ENCODE measurements around the gene CCDC54. TPM values are rescaled to one million over a fixed set of nuclear protein-coding genes. Genes with fewer than 3 reads are reported as not detected.

The CCDC54 gene
- total RNA-seq, 2 experiments from 2014 or later, result not detected

DNA sequence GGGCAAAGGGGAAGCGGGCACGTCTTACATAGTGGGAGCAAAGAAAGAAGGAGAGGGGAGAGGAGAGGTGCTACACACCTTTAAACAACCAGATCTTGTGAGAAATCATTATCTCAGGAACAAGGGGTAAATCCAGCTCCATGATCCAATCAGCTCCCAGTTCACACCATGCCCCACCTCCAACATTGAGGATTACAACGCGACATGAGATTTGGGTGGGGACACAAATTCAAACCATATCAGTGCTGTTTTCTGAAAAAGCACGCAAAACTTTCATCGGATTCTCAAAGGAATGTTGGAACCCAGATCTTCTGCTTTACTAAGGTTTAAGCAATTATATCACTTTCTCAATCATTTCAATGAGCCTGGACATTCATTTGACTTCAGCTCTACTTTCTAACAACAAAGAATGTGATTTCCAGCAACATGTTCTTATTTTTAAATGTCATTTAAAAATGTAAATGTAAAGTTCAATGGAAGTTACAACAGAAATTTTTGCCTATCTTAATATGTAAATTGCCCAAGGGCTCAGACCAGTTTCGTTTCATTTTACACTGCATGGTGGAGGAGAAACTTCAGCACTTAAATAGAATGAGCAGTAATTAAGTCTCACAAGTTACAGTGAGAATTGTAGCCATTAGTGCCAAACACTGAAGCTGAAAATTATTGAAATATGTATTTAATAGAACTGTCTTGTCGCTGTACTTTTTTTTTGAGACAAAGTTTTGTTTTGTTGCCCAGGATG is 8.4 kb upstream of the CCDC54 start:
- Mint-ChIP-seq H3K9me3 (no peaks in the 10 kb centered on the region), H3K36me3 (no peaks in the 10 kb centered on the region), H3K27me3 (peaks cover 2% of the 10 kb centered on the region), H3K4me1 (ENCODE audit: low read depth) (no peaks in the 10 kb centered on the region), H3K27ac (no peak overlapping the region), H3K4me3 (no peak overlapping the region)
- intact Hi-C loops (cut with micrococcal nuclease), result no loop called here
- POLR2A ChIA-PET, result no interaction called here
- CTCF ChIA-PET, result no interaction called here
- no peak for DNase-seq

DNA sequence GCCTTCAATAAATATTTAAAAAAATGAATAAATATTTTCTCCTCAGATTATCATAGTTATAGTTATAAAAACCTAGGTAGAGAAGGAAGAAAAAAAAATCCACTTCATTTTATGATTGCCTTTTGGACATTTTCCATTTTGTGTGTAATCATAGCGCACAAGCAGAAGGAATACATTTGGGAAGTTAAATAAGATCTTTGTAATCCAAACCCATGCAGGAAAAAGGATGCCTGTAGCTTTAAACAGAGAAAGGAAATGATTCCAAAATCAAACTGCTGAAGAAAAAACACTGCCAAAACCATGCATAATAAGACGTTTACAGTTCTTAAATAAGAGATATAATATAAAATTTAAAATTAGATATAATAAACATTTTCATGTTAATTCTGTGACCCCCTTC is 7.4 kb upstream of the CCDC54 start:
- intact Hi-C loops (cut with micrococcal nuclease), result no loop called here
- H3K4me3 Mint-ChIP-seq, result no peak overlapping the region
- ChIA-PET POLR2A (no interaction called here), CTCF (no interaction called here)
- DNase-seq, result no peak
- no peaks in the 10 kb centered on the region for H3K4me1 Mint-ChIP-seq (ENCODE audit: low read depth)
- peaks cover 2% of the 10 kb centered on the region for H3K27me3 Mint-ChIP-seq
- no peak overlapping the region for H3K27ac Mint-ChIP-seq
- no peaks in the 10 kb centered on the region for H3K36me3 Mint-ChIP-seq
- H3K9me3 Mint-ChIP-seq, result no peaks in the 10 kb centered on the region

DNA sequence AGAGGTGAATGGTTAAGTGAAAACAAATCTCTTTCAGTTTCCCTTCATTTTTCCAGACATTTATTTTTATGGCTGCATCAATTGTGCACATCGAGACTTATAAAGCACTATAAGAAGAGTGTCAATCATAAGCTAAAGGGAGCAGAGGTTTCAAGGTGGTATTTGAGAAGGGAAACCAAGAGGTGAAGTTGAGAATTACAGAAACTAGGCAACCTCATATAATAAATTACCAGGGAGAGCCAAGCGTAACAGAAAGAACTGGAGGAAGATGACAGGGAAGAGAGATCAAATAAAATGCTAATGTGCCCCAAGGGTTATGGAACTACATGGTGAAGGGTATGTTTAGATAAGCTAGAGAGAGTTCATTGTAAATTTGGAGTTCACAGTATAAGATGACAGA is 6.3 kb upstream of the CCDC54 start:
- no peak for DNase-seq
- intact Hi-C loops (cut with micrococcal nuclease), result no loop called here
- Mint-ChIP-seq H3K4me3 (no peak overlapping the region), H3K36me3 (no peaks in the 10 kb centered on the region), H3K4me1 (ENCODE audit: low read depth) (no peaks in the 10 kb centered on the region), H3K9me3 (no peaks in the 10 kb centered on the region), H3K27me3 (peaks cover 4% of the 10 kb centered on the region), H3K27ac (no peak overlapping the region)
- ChIA-PET POLR2A (no interaction called here), CTCF (no interaction called here)

DNA sequence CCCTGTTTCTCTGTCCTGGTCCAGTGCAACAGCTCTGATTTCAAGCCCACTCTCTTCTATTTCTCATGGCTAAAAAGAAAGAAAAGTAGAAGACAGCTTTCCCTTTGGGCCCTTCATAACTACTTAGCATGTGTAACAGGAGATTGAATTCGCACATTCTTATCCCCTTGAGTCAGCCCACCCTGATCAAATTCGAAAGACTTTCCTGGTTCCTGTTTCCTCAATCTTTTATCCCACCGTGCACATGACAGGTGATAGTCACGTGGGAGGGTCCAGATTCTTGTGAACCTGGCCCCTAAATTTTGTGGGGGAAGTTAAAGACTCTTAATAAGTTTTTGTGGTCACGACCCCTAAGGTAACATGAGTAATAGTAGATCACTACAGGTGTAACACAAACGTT is 4.7 kb upstream of the CCDC54 start:
- H3K27ac Mint-ChIP-seq, result no peak overlapping the region
- ChIA-PET CTCF (no interaction called here), POLR2A (no interaction called here)
- DNase-seq, result no peak
- H3K9me3 Mint-ChIP-seq, result no peaks in the 10 kb centered on the region
- no peaks in the 10 kb centered on the region for H3K36me3 Mint-ChIP-seq
- H3K27me3 Mint-ChIP-seq, result peaks cover 4% of the 10 kb centered on the region
- H3K4me3 Mint-ChIP-seq, result no peak overlapping the region
- H3K4me1 Mint-ChIP-seq (ENCODE audit: low read depth), result no peaks in the 10 kb centered on the region
- intact Hi-C loops (cut with micrococcal nuclease), result no loop called here

DNA sequence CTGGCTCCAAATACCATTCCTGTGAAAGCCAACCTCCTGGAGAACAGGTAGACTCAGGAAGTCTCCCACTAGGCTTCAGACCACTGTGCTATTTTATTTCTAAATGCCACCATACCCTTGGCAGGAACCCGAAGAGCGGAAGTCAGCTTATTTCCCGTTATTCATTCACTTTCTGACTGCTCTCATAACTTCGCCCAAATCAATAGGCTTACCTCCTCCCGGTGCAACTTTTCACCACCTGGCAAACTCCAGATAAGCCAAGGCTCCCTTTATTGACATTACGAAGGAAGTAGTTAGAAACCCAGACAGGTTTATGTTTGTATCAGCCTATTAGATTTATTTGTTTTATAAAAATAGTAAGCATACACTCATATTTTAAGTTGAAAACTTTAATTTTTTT is 3.3 kb upstream of the CCDC54 start:
- no peak for DNase-seq

DNA sequence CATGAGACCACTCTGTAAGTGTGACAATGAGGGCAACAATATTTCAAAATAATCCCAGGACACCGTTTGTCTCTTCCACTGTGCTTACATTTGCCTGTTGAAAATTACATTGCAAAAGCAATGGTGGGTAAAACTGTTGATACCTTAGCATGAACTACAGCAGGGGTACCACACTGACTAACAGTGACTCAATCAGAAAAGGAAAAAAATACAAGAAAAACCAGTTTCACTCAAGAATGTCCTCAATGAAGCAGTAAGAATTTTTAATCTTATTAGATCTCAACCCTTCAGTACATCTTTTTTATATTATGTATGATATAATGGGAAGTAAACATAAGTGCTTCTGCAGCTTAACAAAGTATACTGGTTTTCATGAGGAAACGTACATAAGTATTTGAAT is 1.6 kb upstream of the CCDC54 start:
- intact Hi-C loops (cut with micrococcal nuclease), result no loop called here
- Mint-ChIP-seq H3K4me3 (no peak overlapping the region), H3K27ac (no peak overlapping the region), H3K27me3 (peaks cover 3% of the 10 kb centered on the region), H3K9me3 (no peaks in the 10 kb centered on the region), H3K4me1 (ENCODE audit: low read depth) (no peaks in the 10 kb centered on the region), H3K36me3 (no peaks in the 10 kb centered on the region)
- no peak for DNase-seq
- ChIA-PET CTCF (interaction anchor here (0.8 kb wide), 1 partner anchor 104 kb away, joined by 3 read pairs; no protein-coding TSS in a partner anchor), POLR2A (no interaction called here)

More for the DNA sequence above, 3.3 kb upstream of the CCDC54 start:
- Mint-ChIP-seq H3K4me3 (no peak overlapping the region), H3K36me3 (no peaks in the 10 kb centered on the region), H3K4me1 (ENCODE audit: low read depth) (no peaks in the 10 kb centered on the region), H3K9me3 (no peaks in the 10 kb centered on the region), H3K27me3 (peaks cover 3% of the 10 kb centered on the region), H3K27ac (no peak overlapping the region)
- ChIA-PET POLR2A (no interaction called here), CTCF (interaction anchor here (0.7 kb wide), 1 partner anchor 1466 kb away, joined by 4 read pairs; no protein-coding TSS in a partner anchor)
- intact Hi-C loops (cut with micrococcal nuclease), result no loop called here

DNA sequence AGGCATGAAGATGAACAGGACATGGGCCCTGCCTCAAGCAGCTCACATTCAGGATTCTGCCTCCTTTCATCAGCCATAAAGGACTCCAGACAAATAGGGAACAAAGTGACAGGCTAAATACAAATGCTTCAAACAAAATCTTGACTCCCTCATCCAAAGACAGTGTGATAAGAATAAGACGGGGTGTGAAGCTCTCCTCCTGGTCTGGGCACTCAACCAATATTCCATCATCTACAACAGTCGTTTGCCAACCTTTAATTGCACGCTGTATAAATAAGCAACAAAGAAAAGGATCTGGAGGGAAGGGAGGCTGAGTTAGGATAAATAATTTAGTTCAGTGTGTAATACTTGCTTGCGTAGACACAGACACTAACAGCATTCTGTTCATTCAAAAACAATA is 5.4 kb downstream of the CCDC54 start:
- Mint-ChIP-seq H3K27ac (no peak overlapping the region), H3K9me3 (no peaks in the 10 kb centered on the region), H3K4me1 (ENCODE audit: low read depth) (no peaks in the 10 kb centered on the region), H3K36me3 (no peaks in the 10 kb centered on the region), H3K27me3 (peaks cover 6% of the 10 kb centered on the region), H3K4me3 (no peak overlapping the region)
- POLR2A ChIA-PET, result no interaction called here
- no peak for DNase-seq
- intact Hi-C loops (cut with micrococcal nuclease), result no loop called here
- CTCF ChIA-PET, result no interaction called here

DNA sequence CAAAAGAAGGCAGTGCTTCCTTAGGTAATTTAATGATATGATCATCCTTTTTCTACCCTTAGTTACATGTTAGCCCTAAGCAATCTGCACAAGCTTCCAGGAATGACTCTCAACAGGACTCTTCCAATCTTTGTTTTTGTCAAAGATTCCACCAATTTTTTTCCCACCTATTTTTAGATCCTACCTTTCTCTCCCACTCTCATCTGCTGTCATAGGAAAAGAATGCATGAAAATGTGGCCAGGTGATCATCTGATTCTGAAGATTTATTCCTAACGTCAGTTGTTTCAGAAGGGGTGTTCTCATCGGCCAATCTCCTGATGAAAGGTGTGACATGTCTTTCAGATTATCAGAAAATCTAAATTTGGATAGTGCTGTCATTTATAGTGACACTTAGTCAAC is 7.2 kb downstream of the CCDC54 start:
- ChIA-PET CTCF (no interaction called here), POLR2A (no interaction called here)
- no peaks in the 10 kb centered on the region for H3K36me3 Mint-ChIP-seq

DNA sequence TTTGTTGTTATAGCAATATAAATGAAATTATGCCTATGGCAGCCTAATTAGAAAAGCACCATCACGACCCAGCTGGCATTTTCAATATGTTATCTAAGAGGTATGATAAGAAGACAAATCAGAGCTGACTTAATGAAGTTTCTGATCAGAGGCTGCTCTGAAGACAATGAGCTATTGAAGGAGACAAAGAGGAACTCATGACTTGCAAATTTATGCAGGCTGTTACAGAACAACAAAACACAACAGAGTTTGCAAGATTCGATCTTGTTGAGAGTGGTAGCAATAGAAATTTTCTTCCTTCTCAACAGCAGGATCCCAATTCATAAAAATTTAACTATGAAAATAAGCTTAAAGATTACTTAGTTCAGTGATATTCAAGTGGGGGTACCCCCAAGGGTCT is 7.7 kb downstream of the CCDC54 start:
- H3K36me3 Mint-ChIP-seq, result no peaks in the 10 kb centered on the region
- H3K27ac Mint-ChIP-seq, result no peak overlapping the region
- no peaks in the 10 kb centered on the region for H3K9me3 Mint-ChIP-seq
- H3K4me3 Mint-ChIP-seq, result no peak overlapping the region
- H3K27me3 Mint-ChIP-seq, result peaks cover 6% of the 10 kb centered on the region
- POLR2A ChIA-PET, result no interaction called here
- intact Hi-C loops (cut with micrococcal nuclease), result no loop called here
- no peak for DNase-seq
- no peaks in the 10 kb centered on the region for H3K4me1 Mint-ChIP-seq (ENCODE audit: low read depth)
- CTCF ChIA-PET, result no interaction called here

More for the DNA sequence above, 7.2 kb downstream of the CCDC54 start:
- no peaks in the 10 kb centered on the region for H3K9me3 Mint-ChIP-seq
- intact Hi-C loops (cut with micrococcal nuclease), result no loop called here
- no peak overlapping the region for H3K27ac Mint-ChIP-seq
- no peaks in the 10 kb centered on the region for H3K4me1 Mint-ChIP-seq (ENCODE audit: low read depth)
- H3K4me3 Mint-ChIP-seq, result no peak overlapping the region
- H3K27me3 Mint-ChIP-seq, result peaks cover 6% of the 10 kb centered on the region
- no peak for DNase-seq

DNA sequence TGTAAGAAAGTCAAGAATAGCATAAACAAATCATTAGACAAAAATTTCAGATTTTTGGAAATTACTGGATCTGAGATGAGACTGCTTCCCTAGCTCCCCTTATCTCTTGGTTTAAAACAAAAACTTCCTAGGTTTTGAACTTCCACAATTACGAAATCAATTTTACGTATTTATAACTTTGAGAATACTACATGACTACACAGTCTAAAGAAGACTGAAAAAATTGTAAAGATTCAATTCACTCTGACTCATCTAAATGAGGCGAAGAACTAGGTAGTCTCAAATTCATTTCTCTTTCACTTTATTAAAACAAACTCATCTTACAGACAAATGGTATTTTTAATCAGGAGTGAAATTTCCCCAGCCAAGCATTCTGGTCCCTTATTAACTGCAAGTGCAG is 10.3 kb downstream of the CCDC54 start:
- DNase-seq, result no peak
- POLR2A ChIA-PET, result no interaction called here
- H3K27ac Mint-ChIP-seq, result no peak overlapping the region
- no peaks in the 10 kb centered on the region for H3K36me3 Mint-ChIP-seq
- no peaks in the 10 kb centered on the region for H3K9me3 Mint-ChIP-seq
- CTCF ChIA-PET, result no interaction called here
- no peak overlapping the region for H3K4me3 Mint-ChIP-seq
- intact Hi-C loops (cut with micrococcal nuclease), result no loop called here
- no peaks in the 10 kb centered on the region for H3K4me1 Mint-ChIP-seq (ENCODE audit: low read depth)
- H3K27me3 Mint-ChIP-seq, result peaks cover 6% of the 10 kb centered on the region

DNA sequence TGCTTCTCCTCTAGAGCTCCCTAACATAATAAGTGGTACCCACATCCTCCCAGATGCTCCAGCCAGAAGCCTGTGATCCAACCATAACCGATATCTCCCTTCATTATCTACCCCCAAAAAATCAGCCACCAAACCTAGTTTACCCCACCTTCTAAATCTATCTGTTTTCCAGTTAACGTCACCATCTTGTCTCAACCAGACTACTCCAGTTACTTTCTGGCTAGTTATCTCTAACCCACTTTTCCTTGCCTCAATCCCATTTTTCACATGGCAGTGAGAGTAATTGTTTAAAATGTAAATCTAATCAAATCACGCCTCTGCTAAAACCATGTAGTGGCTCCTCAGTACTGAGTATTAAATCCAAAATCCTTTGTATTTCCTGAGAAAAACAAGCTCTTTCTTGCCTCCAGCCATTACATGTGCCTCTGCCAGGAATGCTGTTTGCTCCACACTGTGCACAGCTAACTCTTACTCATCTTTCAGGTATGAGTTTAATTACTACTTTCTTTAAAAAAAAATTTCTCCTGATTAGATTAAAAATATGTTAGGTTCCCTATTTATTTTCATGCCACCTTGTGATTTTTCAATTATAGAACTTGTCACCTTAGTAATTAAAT is 15.4 kb downstream of the CCDC54 start:
- Mint-ChIP-seq H3K9me3 (no peaks in the 10 kb centered on the region), H3K36me3 (no peaks in the 10 kb centered on the region), H3K27me3 (peaks cover 8% of the 10 kb centered on the region), H3K4me3 (no peak overlapping the region), H3K27ac (no peak overlapping the region), H3K4me1 (ENCODE audit: low read depth) (no peaks in the 10 kb centered on the region)
- no peak for DNase-seq
- CTCF ChIA-PET, result interaction anchor here (1.0 kb wide), 1 partner anchor 29 kb away, joined by 3 read pairs; no protein-coding TSS in a partner anchor
- POLR2A ChIA-PET, result no interaction called here
- intact Hi-C loops (cut with micrococcal nuclease), result no loop called here

DNA sequence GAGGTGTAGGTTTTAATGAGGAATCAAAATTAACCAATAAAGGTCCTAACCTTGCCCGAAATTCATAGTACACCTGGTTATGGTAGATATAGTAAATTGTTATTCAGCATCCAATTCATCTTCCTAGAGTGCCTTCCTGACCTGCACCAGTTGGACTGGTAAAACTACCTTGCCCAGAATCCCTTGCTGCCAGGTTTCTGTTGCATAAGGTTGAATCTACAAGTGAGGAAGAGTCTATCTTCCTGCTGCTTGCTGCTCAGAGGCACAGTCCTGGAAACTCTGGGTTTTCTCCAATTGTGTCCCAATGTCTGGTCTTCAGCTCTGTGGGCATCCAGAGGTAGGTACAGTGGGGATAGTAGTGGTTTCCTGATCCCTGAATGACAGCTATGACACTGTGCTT is 17.3 kb downstream of the CCDC54 start:
- ChIA-PET CTCF (no interaction called here), POLR2A (no interaction called here)
- no peak for DNase-seq
- peaks cover 13% of the 10 kb centered on the region for H3K27me3 Mint-ChIP-seq
- no peak overlapping the region for H3K27ac Mint-ChIP-seq
- intact Hi-C loops (cut with micrococcal nuclease), result no loop called here
- no peaks in the 10 kb centered on the region for H3K9me3 Mint-ChIP-seq
- H3K4me3 Mint-ChIP-seq, result no peak overlapping the region
- no peaks in the 10 kb centered on the region for H3K4me1 Mint-ChIP-seq (ENCODE audit: low read depth)
- no peaks in the 10 kb centered on the region for H3K36me3 Mint-ChIP-seq

DNA sequence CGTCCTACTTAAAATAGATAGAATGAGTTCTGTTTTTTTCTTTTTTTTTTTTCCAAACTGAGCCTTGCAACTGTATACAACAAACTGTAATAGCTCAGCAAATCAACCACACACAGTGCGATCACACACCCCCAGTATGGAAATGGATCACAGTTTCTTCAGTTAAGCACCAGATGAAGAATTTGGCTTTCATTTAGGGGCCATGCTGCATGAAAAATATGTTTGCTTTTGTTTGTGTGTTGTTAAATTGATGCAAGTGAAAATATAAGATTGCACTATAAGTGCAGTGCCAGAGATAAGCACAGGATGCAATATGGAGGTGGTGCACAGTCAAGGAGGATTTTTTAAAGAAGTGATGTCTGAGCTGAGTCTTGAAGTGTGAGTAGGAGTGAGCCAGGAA is 17.8 kb downstream of the CCDC54 start:
- H3K27me3 Mint-ChIP-seq, result peaks cover 13% of the 10 kb centered on the region
- DNase-seq, result no peak
- no peaks in the 10 kb centered on the region for H3K9me3 Mint-ChIP-seq
- CTCF ChIA-PET, result no interaction called here
- no peak overlapping the region for H3K4me3 Mint-ChIP-seq
- intact Hi-C loops (cut with micrococcal nuclease), result no loop called here
- H3K27ac Mint-ChIP-seq, result no peak overlapping the region
- no peaks in the 10 kb centered on the region for H3K36me3 Mint-ChIP-seq
- POLR2A ChIA-PET, result no interaction called here
- no peaks in the 10 kb centered on the region for H3K4me1 Mint-ChIP-seq (ENCODE audit: low read depth)
